GM12873 (cell line): ENCODE measurements around the gene H2BK1.

Experiments used
- TF ChIP-seq, protein P1 (sequence below): IDR thresholded peaks from 2 replicates; pipeline ENCODE4 v1.5.1; 2012; ENCODE audit warnings: low read depth, mild to moderate bottlenecking, moderate library complexity, low read length, control low read depth; ENCODE audit not compliant: insufficient read depth; ENCODE audit errors: missing control alignments

Gene H2BK1

GRCh38 chr7:151210087-151210854, at the start of gene H2BK1:
H2BK1 (minus strand) TSS chr7:151210488; CDS start chr7:151210318, 170 bp downstream.
- TF ChIP-seq, protein P1, sequence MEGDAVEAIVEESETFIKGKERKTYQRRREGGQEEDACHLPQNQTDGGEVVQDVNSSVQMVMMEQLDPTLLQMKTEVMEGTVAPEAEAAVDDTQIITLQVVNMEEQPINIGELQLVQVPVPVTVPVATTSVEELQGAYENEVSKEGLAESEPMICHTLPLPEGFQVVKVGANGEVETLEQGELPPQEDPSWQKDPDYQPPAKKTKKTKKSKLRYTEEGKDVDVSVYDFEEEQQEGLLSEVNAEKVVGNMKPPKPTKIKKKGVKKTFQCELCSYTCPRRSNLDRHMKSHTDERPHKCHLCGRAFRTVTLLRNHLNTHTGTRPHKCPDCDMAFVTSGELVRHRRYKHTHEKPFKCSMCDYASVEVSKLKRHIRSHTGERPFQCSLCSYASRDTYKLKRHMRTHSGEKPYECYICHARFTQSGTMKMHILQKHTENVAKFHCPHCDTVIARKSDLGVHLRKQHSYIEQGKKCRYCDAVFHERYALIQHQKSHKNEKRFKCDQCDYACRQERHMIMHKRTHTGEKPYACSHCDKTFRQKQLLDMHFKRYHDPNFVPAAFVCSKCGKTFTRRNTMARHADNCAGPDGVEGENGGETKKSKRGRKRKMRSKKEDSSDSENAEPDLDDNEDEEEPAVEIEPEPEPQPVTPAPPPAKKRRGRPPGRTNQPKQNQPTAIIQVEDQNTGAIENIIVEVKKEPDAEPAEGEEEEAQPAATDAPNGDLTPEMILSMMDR = no peak

- TF ChIP-seq, protein P1 = no peak
These were observed 47.7 kb upstream of the H2BK1 start for GRCh38 chr7:151257990-151258389.

DNA sequence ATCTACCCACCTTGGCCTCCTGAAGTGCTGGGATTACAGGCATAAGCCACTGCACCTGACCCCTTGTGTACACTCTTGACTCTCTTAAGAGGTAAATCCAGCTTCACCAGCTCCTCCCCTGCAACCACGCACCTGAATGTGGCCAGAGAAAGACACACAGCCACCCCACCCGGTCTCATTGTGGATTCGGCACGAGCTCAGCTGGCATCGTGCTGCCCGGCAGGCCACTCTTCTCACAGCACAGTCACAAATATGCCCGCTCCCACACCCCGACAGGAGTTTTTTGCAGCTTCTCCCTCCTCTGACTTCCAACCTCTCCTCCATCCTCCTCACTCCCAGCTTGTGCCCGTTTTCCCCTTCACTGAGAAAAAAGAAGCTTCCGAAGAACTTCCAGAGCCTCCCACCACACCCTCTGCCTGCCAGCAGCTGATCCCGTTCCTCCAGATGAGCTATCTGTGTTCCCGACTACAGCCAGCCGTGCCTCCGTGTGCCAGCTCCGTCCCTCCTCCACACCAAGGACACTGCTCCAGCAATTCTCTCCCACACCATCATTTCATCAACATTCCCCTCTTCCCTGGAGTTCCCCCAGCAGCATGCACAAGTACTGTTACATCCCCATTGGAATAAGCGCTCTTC, 46.2 kb upstream of the H2BK1 start:
- TF ChIP-seq, protein P1 = no peak

GRCh38 chr7:151255390-151255789, 45.1 kb upstream of the H2BK1 start:
- TF ChIP-seq, protein P1 = no peak

- TF ChIP-seq, protein P1 = no peak
These were observed 44.6 kb upstream of the H2BK1 start for GRCh38 chr7:151254851-151255250.

GRCh38 chr7:151254316-151254715, 44.0 kb upstream of the H2BK1 start:
- TF ChIP-seq, protein P1 = no peak

DNA sequence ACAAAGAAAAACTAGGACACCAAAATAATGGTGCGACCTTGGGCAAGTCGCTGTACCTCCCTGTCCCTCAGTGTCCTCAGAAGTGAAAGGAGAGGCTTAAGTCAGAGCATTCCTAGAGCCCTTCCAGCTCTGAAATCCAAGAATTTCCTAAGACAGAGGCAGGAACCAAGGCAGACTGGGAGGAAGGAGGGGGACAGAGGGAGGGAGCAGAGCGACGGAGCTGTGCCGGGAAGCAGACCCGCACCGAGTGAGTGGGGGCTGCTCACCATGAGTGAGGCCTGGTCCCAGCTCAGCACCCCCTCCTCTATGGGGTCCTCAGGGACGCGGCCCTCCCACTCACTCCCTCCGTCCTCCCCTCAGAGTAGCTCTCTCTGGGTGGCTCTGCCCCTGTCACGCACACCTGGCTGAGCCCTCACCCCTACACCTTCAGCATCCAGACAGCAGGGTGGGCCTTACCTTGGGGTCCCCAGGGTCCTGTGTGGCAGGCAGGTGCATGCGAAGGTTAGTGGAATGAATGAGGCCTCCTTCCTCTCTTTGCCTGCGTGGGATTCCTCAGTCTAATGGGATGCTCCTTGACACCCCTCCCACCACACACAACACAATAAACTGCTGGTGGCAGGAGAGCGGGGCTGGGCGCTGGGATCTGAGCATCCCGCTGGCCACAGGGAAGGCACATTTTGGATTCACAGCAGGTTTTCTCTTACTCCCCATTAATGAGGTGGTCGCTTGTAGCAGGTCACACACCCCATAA, 42.8 kb upstream of the H2BK1 start:
- TF ChIP-seq, protein P1 = no peak
